GM19438 (cell line): ENCODE results near the gene CYTH1.

Experiments
- ATAC-seq: cut with Tn5 transposase; IDR thresholded peaks from one replicate; pipeline ENCODE4 v1.9.1; 2021; ENCODE audit warnings: low read depth; ENCODE audit not compliant: unreplicated experiment

CYTH1 gene

GRCh38 chr17:78659546-78659945, 122.5 kb downstream of the CYTH1 start:
- no peak for ATAC-seq

GRCh38 chr17:78658281-78658785, 123.7 kb downstream of the CYTH1 start:
- ATAC-seq: no peak

DNA sequence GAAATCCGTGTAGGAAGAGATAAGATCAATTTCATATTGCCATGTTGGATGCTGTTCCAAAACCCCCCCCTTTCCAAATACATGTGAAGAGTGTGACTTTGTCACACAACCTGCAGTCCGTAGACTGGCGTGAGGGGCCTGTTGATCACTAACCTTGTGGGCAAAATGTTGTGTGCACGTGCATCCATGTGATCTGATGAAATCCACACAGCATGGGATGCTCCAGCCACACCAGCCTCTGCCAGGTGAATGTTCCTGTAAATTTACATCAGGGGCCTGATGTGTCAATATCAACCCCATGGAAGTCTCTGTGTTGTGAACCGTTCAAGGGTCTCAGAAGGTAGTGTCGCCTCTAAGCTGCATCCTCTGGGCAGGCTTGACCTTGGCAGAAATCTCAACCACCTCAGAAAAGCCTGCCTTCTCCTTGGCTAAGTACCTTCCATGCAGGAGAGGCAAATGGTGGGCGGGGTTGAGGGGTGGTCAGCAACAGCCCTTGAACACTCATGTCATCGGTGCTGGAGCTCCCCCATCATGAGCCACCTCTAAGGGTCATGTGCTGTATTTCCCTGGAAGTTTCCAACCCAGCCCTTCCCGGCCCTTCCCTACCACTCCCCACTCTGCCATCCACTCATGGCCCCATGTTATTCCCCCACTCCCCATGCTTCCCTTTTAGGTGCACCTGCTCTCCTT, 126.7 kb downstream of the CYTH1 start:
- no peak for ATAC-seq

- no peak for ATAC-seq
These were observed 127.7 kb downstream of the CYTH1 start for GRCh38 chr17:78654325-78654724.

- no peak for ATAC-seq
These were observed 128.7 kb downstream of the CYTH1 start for GRCh38 chr17:78653382-78653781.

DNA sequence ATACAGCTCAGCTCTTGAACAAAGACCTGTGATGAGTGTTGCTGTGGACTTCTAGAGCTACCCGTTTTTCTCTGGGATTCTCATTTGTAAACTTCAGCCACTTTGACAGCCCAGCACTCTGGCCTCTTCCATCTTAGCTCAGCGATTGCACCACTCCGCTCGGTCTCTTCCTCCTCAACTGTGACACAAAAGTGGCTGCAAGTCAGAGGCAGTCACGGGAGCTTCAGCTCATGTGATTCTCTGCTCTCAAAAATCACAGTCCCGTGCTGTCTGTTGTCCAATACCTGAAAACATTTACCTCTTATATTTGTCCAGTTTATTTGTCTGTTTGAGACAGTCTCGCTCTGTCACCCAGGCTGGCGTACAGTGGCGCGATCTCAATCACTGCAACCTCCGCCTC, 129.2 kb downstream of the CYTH1 start:
- no peak for ATAC-seq

DNA sequence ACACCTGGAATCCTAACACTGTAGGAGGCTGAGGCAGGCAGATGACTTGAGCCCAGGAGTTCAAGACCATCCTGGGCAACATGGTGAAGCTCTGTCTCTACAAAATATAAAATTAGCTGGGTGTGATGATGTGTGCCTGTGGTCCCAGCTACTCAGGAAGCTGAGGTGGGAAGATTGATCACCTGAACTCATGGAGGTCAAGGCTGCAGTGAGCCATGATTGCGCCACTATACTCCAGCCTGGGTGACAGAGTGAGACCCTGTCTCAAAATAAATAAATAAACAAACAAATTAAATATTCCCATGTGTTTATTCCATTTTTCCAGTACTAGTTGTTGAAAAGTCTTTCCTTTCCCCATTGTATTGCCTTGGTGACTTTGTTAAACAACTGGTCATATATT, 130.0 kb downstream of the CYTH1 start:
- no peak for ATAC-seq

DNA sequence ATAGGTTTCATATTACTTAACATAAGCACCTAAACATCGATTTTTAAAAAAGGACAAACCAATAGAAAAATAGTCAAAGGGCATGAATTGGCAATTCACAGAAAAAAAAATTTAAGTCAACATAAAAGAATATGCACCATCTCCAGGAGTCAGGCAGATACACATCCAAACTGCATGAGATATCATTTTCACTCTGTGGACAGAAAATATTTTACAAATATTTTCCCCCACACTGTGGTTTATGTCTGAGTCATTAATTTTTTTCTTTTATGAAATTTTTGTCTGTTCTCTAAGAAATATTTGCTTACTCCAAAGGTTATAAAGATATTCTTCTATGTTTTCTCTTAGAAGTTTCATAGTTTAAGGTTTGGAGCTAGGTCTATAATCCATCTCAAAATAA, 130.5 kb downstream of the CYTH1 start:
- ATAC-seq: no peak

DNA sequence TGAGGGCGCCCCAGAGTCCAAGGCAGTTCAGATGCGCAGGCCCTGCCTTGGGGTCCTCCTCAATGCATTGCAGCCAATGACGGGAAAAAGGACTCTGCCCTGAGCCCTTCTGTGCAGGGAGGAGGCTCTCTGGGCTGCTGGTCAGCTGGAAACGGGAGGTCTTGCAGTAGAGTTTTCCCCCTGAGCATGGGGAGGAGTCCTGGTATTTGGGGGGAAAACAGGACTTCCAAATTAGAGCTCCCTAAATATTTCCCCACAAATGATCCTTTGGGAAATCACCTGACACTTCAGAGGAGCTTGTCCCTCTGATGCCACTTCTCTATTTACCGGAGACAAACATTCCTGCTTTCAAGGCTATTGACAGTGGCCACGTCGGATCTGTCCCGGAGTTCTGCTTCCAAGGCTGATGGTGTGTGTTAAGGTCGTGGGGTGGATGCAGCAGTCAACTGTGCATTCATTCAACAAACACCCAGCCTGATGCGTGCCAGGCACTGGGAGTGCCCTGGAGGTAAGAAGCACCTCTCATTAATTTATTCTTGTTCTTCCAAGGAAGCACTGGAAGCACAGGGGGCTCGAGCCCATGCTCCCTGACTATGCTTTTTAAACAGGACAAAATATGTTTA, 131.9 kb downstream of the CYTH1 start:
- ATAC-seq: no peak

- no peak for ATAC-seq
These were observed 133.8 kb downstream of the CYTH1 start for GRCh38 chr17:78648293-78648692.

DNA sequence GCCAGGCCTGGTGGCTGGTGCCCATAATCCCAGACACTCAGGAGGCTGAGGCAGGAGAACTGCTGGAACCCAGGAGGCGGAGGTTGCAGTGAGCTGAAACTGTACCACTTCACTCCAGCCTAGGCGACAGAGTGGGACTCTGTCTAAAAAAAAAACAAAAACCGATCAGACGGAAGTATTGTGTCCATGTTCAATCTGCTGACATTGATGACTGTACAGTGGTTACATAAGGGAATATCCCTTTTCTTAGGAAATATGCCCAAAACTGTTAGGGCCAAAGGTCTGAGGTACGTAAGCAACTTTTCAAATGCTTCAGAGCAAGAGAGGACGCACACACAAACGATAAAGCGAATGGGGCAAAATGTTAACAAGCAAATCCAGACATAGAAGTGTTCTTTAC, 135.0 kb downstream of the CYTH1 start:
- no peak for ATAC-seq

DNA sequence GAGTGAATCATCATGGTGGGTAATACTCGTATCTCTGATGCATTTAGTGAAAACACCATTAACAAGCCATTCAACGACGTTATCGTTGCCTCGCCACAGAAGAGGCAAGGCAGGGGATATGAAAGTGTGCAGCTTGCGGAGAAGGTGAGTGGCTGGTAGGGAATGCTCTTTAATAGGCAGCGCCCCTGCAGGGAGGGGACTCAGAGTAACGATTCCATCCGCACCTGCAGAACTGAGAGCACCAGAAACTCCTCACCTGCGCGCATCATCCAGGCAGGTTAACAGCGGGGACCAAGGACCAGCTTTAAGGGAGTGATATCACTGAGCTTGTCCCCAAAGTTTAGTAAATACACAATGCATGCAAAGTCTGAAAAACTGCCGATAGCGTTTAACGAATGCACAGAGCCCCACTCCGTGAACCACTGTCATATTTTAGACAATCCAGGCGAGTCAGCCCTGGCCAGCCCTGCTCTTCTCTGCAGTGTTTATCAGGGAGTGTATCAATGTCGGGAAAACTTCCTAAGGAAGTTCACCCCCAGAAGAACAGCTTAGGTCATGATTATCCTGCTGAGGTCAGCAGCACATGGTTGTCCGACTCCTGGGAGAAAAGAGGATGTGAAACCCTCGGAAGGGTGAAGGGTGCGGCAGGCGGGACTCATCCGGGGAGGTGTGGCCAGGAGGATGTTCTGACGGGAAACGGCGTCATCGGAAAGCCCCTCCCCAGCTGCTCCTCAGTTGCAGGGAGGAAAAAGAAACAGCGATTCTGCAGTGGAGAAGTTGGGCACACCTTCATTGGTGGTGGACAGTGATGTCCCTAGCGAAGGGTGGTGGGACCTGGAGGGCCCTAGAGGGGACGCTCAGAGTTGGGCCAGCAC, 136.4 kb downstream of the CYTH1 start:
- peak; percentile 88 for ATAC-seq

- ATAC-seq: no peak
These were observed 137.1 kb downstream of the CYTH1 start for GRCh38 chr17:78644931-78645351.

GRCh38 chr17:78644224-78644623, 137.8 kb downstream of the CYTH1 start:
- ATAC-seq: no peak

DNA sequence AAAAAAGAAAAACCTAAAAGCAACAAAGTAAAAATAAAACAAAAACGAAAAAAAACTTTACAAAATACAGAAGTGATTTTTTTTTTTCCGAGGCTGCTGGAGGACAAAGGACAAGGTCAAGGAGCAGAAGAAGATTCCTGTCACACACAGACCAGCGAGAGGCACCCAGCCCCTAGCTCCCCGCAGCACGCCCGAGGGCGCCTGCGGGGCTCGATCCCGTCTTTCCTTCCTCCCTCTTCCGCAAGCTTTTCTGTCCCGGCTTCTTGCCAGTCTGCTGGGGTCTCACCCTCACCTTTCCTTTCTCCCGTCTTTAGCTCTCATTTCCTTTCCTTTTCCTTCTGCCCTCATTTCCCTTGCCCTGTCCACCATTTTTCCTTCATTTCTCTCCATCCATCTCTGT, 138.7 kb downstream of the CYTH1 start:
- no peak for ATAC-seq

DNA sequence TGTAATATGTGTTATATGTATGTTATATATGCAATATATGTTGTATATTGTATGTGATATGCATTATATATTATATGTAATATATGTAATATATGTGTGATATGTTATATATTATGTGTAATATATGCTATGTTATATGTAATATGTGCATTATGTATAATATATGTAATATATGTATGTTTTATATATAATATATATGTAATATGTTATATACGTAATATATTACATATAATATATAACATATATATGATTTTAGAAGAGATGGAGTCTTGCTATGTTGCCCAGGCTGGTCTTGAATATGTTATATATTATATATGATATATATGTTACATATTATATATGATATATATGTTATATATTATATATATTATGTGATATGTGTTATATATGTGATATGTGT, 139.4 kb downstream of the CYTH1 start:
- no peak for ATAC-seq

GRCh38 chr17:78641666-78642065, 140.4 kb downstream of the CYTH1 start:
- ATAC-seq: no peak

GRCh38 chr17:78641243-78641642, 140.8 kb downstream of the CYTH1 start:
- no peak for ATAC-seq

- ATAC-seq: no peak
These were observed 141.4 kb downstream of the CYTH1 start for GRCh38 chr17:78640700-78641099.

GRCh38 chr17:78637643-78638420, 144.2 kb downstream of the CYTH1 start:
- ATAC-seq: no peak

GRCh38 chr17:78637146-78637545, 144.9 kb downstream of the CYTH1 start:
- no peak for ATAC-seq
